OCI-LY7 (cell line): ENCODE measurements around the gene OR6F1. TPM values are rescaled to one million over a fixed set of nuclear protein-coding genes. Genes with fewer than 3 reads are reported as not detected.

Experiments
- BruUV-seq: library from RNA; stranded (reverse); fragments of 400-500 nt; replicated peaks from 2 replicates; lab custom pipeline; 2021; lab: Mats Ljungman, UMichigan
- CTCF ChIA-PET: fragments of 300-600 bp; sonication (Branson Sonifier 250); formaldehyde crosslinking; loops from one replicate; lab custom pipeline; 2022; ENCODE audit warnings: antibody characterized with exemption; ENCODE audit not compliant: unreplicated experiment; lab: Charles Lee
- POLR2A ChIA-PET: fragments of 300-600 bp; sonication (Branson Sonifier 250); formaldehyde crosslinking; loops from one replicate; lab custom pipeline; 2022; ENCODE audit warnings: antibody characterized with exemption; lab: Charles Lee
- DNase-seq: peaks from one replicate; pipeline ENCODE4 v3.0.0-alpha.2; 2015; ENCODE audit warnings: low spot score
- H2AFZ ChIP-seq: fragments of 200-600 bp; sonication (generic), shearing (Covaris generic); 2 replicates; pipeline ENCODE4 v1.6.1; 2014; ENCODE audit warnings: mild to moderate bottlenecking, antibody characterized with exemption, low read length, moderate library complexity
- H3K27ac ChIP-seq: fragments of 200-600 bp; sonication (generic); 2 replicates; pipeline ENCODE4 v1.5.1; 2014; ENCODE audit warnings: mixed run types, low read depth, mild to moderate bottlenecking, moderate library complexity, low read length, inconsistent platforms; ENCODE audit not compliant: poor library complexity, severe bottlenecking
- H3K36me3 ChIP-seq: fragments of 200-600 bp; sonication (generic); 2 replicates; pipeline ENCODE4 v1.6.1; 2014; ENCODE audit warnings: mild to moderate bottlenecking, antibody characterized with exemption, low read length, moderate library complexity, mixed read lengths; ENCODE audit not compliant: insufficient read depth
- H3K4me1 ChIP-seq: fragments of 200-600 bp; sonication (generic); 2 replicates; pipeline ENCODE4 v1.5.1; 2014; ENCODE audit warnings: mild to moderate bottlenecking, low read length; ENCODE audit not compliant: insufficient read depth, poor library complexity, severe bottlenecking
- H3K4me2 ChIP-seq: fragments of 200-600 bp; sonication (generic); 2 replicates; pipeline ENCODE4 v1.6.1; 2014; ENCODE audit warnings: mild to moderate bottlenecking, low read length
- H3K4me3 ChIP-seq: fragments of 200-600 bp; sonication (generic); 2 replicates; pipeline ENCODE4 v1.5.1; 2014; ENCODE audit warnings: mild to moderate bottlenecking, low read depth, low read length; ENCODE audit not compliant: poor library complexity, severe bottlenecking
- H3K79me2 ChIP-seq: fragments of 200-600 bp; sonication (generic); 2 replicates; pipeline ENCODE4 v1.6.1; 2016; ENCODE audit warnings: low read depth, mild to moderate bottlenecking, low read length, moderate library complexity, mixed read lengths; ENCODE audit not compliant: insufficient read depth
- H3K9me2 ChIP-seq: fragments of 200-600 bp; sonication (generic); 2 replicates; pipeline ENCODE4 v1.6.1; 2016; ENCODE audit warnings: mild to moderate bottlenecking, low read length, mixed read lengths; ENCODE audit not compliant: insufficient read depth
- H3K9me3 ChIP-seq: fragments of 200-600 bp; sonication (generic); 2 replicates; pipeline ENCODE4 v1.6.1; 2014; ENCODE audit warnings: mild to moderate bottlenecking, mixed run types, low read length, mixed read lengths
- H4K20me1 ChIP-seq: fragments of 200-600 bp; sonication (generic); 2 replicates; pipeline ENCODE4 v1.6.1; 2014; ENCODE audit warnings: mild to moderate bottlenecking, antibody characterized with exemption, low read length, moderate library complexity, mixed read lengths; ENCODE audit not compliant: insufficient read depth
- CTCF ChIP-seq: fragments of 200-600 bp; sonication (generic); conservative IDR thresholded peaks from 2 replicates; pipeline ENCODE4 v1.5.1; 2014; ENCODE audit warnings: mild to moderate bottlenecking, antibody characterized with exemption, low read length, moderate library complexity, mixed read lengths
- EZH2phosphoT487 ChIP-seq: fragments of 200-600 bp; sonication (generic); IDR thresholded peaks from 2 replicates; pipeline ENCODE4 v1.6.1; 2018; ENCODE audit warnings: low read depth, borderline replicate concordance, mild to moderate bottlenecking, mixed run types, antibody characterized with exemption, low read length, moderate library complexity, mixed read lengths
- intact Hi-C: fragments of 100-400 bp; cut with micrococcal nuclease; formaldehyde crosslinking; loops from one replicate; pipeline ENCODE4 v1.10.0; 2022; ENCODE audit not compliant: unreplicated experiment
- total RNA-seq, 2 experiments: library from RNA; depleted of rRNA in 1 of 2; stranded (reverse); fragments of >200 nt in 1 of 2; shearing (Covaris generic) in 1 of 2; gene quantifications; 2 replicates each; pipeline ENCODE4 v1.2.3, GENCODE V29; 2014 to 2022

OR6F1 gene
- total RNA-seq, 2 experiments from 2014 or later: not detected

GRCh38 chr1:247740721-247741120 lies 24.3 kb upstream of the OR6F1 start:
- H3K9me3 ChIP-seq: no peaks in the 10 kb centered on the region
- H2AFZ ChIP-seq: no peak overlapping the region
- H3K4me3 ChIP-seq: no peak overlapping the region
- intact Hi-C loops: no loop called here
- H3K4me2 ChIP-seq: no peak overlapping the region
- H3K27ac ChIP-seq: no peak overlapping the region
- no peak for DNase-seq
- no peaks in the 10 kb centered on the region for H3K79me2 ChIP-seq
- no peaks in the 10 kb centered on the region for H3K36me3 ChIP-seq
- POLR2A ChIA-PET: interaction anchor here (0.8 kb wide), 1 partner anchor 12 kb away, joined by 4 read pairs; no protein-coding TSS in a partner anchor
- CTCF ChIA-PET: no interaction called here
- TF ChIP-seq EZH2phosphoT487: no peak
- TF ChIP-seq CTCF: no peak
- BruUV-seq: no TSS peak
- no peaks in the 10 kb centered on the region for H4K20me1 ChIP-seq
- H3K9me2 ChIP-seq: no peaks in the 10 kb centered on the region
- no peaks in the 10 kb centered on the region for H3K4me1 ChIP-seq

GRCh38 chr1:247738315-247738714 lies 21.9 kb upstream of the OR6F1 start, which contains the start of gene OR14K1:
TSS of gene OR14K1 (plus strand) at chr1:247738615. CDS start at chr1:247738615, 0 bp downstream.
- intact Hi-C loops: no loop called here
- H3K27ac ChIP-seq: no peak within 1 kb of the TSS

More at GRCh38 chr1:247738315-247738714, 21.9 kb upstream of the OR6F1 start, which contains the start of gene OR14K1:
- Histone ChIP-seq H3K79me2 (no peaks in the 10 kb centered on the region), H3K9me2 (no peaks in the 10 kb centered on the region), H3K4me2 (no peak within 1 kb of the TSS), H3K4me1 (no peaks in the 10 kb centered on the region), H2AFZ (no peak within 1 kb of the TSS), H3K9me3 (no peaks in the 10 kb centered on the region), H3K36me3 (no peaks in the 10 kb centered on the region), H3K4me3 (no peak within 1 kb of the TSS), H4K20me1 (no peaks in the 10 kb centered on the region)
- TF ChIP-seq EZH2phosphoT487 (no peak), CTCF (no peak)
- ChIA-PET CTCF (no interaction called here), POLR2A (no interaction called here)
- no TSS peak for BruUV-seq
- no peak for DNase-seq
